ENCODE measurements around the gene ZDHHC19. TPM values are rescaled to one million over a fixed set of nuclear protein-coding genes. Genes with fewer than 3 reads are reported as not detected.

Gene ZDHHC19
- total RNA-seq, 1 donor from 2014 or later, result not detected

DNA sequence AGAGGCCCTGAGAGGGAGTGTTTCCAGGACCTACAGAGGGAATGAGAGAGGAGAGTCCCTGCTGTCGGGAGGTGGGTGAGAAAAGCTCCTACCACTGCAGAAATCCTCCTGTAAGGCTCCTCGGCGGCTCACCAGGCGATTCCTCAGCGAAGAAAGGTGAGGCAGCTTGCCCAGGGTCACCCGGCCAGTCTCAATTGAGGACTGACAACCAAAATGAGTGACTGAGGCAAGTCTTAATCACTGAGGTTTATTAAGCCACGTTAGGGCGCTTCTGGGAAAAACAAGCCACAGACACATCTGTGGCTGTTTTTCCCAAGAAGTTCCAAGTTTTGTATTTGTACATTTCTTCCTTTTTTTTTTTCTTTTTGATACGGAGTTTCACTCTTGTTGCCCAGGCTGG is 48.5 kb downstream of the ZDHHC19 start:
- Histone ChIP-seq H3K4me1 (peaks cover 10% of the 10 kb centered on the region), H3K4me3 (no peak overlapping the region), H3K27ac (no peak overlapping the region), H3K27me3 (no peaks in the 10 kb centered on the region), H3K9me3 (no peaks in the 10 kb centered on the region), H3K36me3 (no peaks in the 10 kb centered on the region)
- ATAC-seq (no peak), DNase-seq (no peak)
- intact Hi-C loops (cut with DNase I), result no loop called here
- no peak for TF ChIP-seq CTCF (IDR thresholded peaks at IDR 0.05)

GRCh38 chr3:196159952-196160804 is 51.0 kb downstream of the ZDHHC19 start:
- Histone ChIP-seq H3K27me3 (no peaks in the 10 kb centered on the region), H3K27ac (peak overlapping the region; percentile 70), H3K4me1 (peaks cover 10% of the 10 kb centered on the region), H3K9me3 (no peaks in the 10 kb centered on the region), H3K4me3 (no peak overlapping the region), H3K36me3 (no peaks in the 10 kb centered on the region)
- ATAC-seq (peak; percentile 80), DNase-seq (peak; percentile 81)
- TF ChIP-seq CTCF (IDR thresholded peaks at IDR 0.05), result no peak
- intact Hi-C loops (cut with DNase I), result no loop called here

DNA sequence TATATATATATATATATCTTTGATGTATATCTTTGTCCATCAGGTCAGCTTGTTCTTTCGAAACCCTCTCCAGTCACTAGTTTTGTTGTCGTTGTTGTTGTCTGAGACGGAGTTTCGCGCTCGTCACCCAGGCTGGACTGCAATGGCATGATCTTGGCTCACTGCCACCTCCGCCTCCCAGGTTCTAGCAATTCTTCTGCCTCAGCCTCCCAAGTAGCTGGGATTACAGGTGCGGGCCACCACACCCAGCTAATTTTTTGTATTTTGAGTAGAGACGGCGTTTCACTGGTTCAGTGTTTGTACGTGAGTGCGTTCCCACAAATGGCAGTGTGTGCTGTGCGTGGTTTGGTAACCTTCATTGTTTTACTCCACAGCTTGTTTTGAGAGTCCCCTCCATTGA is 51.7 kb downstream of the ZDHHC19 start:
- DNase-seq, result no peak
- Histone ChIP-seq H3K4me1 (peaks cover 10% of the 10 kb centered on the region), H3K36me3 (no peaks in the 10 kb centered on the region), H3K4me3 (no peak overlapping the region), H3K27ac (peak overlapping the region; percentile 70), H3K27me3 (no peaks in the 10 kb centered on the region), H3K9me3 (no peaks in the 10 kb centered on the region)
- TF ChIP-seq CTCF (IDR thresholded peaks at IDR 0.05), result no peak
- intact Hi-C loops (cut with DNase I), result no loop called here
- no peak for ATAC-seq

DNA sequence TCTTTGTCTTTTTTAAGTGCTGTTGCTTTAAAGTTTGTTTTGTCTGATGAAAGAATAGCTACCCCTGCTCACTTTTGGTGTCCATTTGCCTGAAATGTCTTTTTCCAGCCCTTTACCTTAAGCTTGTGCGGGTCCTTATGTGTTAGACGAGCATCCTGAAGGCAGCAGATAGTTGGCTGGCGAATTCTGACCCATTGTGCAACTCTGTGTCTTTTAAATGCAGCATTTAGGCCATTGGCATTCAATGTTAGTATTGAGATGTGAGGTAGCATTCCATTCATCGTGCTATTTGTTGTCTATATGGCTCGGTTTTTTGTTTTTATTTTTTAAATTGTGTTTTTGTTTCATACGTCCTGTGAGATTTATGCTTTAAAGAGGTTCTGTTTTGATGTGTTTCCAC is 55.0 kb downstream of the ZDHHC19 start:
- H3K9me3 ChIP-seq, result no peaks in the 10 kb centered on the region
- intact Hi-C loops (cut with DNase I), result no loop called here
- no peaks in the 10 kb centered on the region for H3K27me3 ChIP-seq
- H3K36me3 ChIP-seq, result no peaks in the 10 kb centered on the region
- H3K4me1 ChIP-seq, result peaks cover 10% of the 10 kb centered on the region
- TF ChIP-seq CTCF (IDR thresholded peaks at IDR 0.05), result no peak
- no peak for DNase-seq
- ATAC-seq, result no peak
- H3K27ac ChIP-seq, result no peak overlapping the region
- H3K4me3 ChIP-seq, result no peak overlapping the region

- no peak for ATAC-seq
- no peak for TF ChIP-seq CTCF (IDR thresholded peaks at IDR 0.05)
- no peaks in the 10 kb centered on the region for H3K27me3 ChIP-seq
- intact Hi-C loops (cut with DNase I), result no loop called here
- DNase-seq, result no peak
- no peaks in the 10 kb centered on the region for H3K36me3 ChIP-seq
- no peak overlapping the region for H3K4me3 ChIP-seq
- no peaks in the 10 kb centered on the region for H3K4me1 ChIP-seq
- no peak overlapping the region for H3K27ac ChIP-seq
- H3K9me3 ChIP-seq, result no peaks in the 10 kb centered on the region
Observed at GRCh38 chr3:196150481-196150880, 60.7 kb downstream of the ZDHHC19 start.

Measured in upper lobe of right lung (tissue), 1 donor.